IMR-90 (cell line): ENCODE measurements around the gene CLEC1A. TPM values are rescaled to one million over a fixed set of nuclear protein-coding genes. Genes with fewer than 3 reads are reported as not detected.

Experiments used
- ATAC-seq: fragments of 200-7000 bp; cut with Tn5 transposase; 2 replicates; pipeline ENCODE4 v1.9.1; 2020; ENCODE audit warnings: low read depth, mild to moderate bottlenecking, moderate library complexity
- BruUV-seq: library from RNA; stranded (reverse); fragments of 400-500 nt; replicated peaks from 2 replicates; lab custom pipeline; 2021; lab: Mats Ljungman, UMichigan
- CTCF ChIA-PET: fragments of 300-600 bp; formaldehyde crosslinking; extraction: SDS; loops from one replicate; lab custom pipeline; 2021; ENCODE audit warnings: antibody characterized with exemption; lab: Yijun Ruan, JAX
- POLR2A ChIA-PET: fragments of 300-600 bp; sonication (Branson Sonifier 250); formaldehyde crosslinking; loops from one replicate; lab custom pipeline; 2022; ENCODE audit warnings: antibody characterized with exemption; ENCODE audit not compliant: unreplicated experiment; lab: Charles Lee
- DNase-seq: peaks from one replicate; pipeline ENCODE4 v3.0.0; 2013
- H2AFZ ChIP-seq: replicated peaks from 2 replicates; pipeline ENCODE3; 2013; ENCODE audit warnings: low read length, mild to moderate bottlenecking; ENCODE audit not compliant: poor library complexity
- H2AK5ac ChIP-seq: 2 replicates; pipeline ENCODE4 v1.6.1; 2013; ENCODE audit warnings: low read depth, low read length, inconsistent platforms
- H2AK9ac ChIP-seq: replicated peaks from 2 replicates; pipeline ENCODE3; 2013; ENCODE audit warnings: mild to moderate bottlenecking, low read depth, low read length, moderate library complexity; ENCODE audit not compliant: poor library complexity
- H2BK120ac ChIP-seq: 2 replicates; pipeline ENCODE4 v1.6.1; 2013; ENCODE audit warnings: low read depth, low read length, inconsistent platforms
- H2BK15ac ChIP-seq: 3 replicates; pipeline ENCODE4 v1.6.1; 2013; ENCODE audit warnings: low read depth, low read length, inconsistent platforms
- H2BK20ac ChIP-seq: 2 replicates; pipeline ENCODE4 v1.6.1; 2013; ENCODE audit warnings: low read depth, mild to moderate bottlenecking, inconsistent platforms, low read length, moderate library complexity
- H2BK5ac ChIP-seq: 2 replicates; pipeline ENCODE4 v1.6.1; 2013; ENCODE audit warnings: mild to moderate bottlenecking, low read depth, low read length, inconsistent platforms; ENCODE audit not compliant: poor library complexity, severe bottlenecking
- H3K14ac ChIP-seq: replicated peaks from 2 replicates; pipeline ENCODE4 v1.6.1; 2013; ENCODE audit warnings: low read depth, low read length, inconsistent platforms
- H3K18ac ChIP-seq: 2 replicates; pipeline ENCODE4 v1.6.1; 2013; ENCODE audit warnings: low read depth, low read length, control low read depth
- H3K23ac ChIP-seq: 2 replicates; pipeline ENCODE4 v1.6.1; 2013; ENCODE audit warnings: low read depth, low read length, inconsistent platforms
- H3K27ac ChIP-seq: 2 replicates; pipeline ENCODE4 v1.5.1; 2013; ENCODE audit warnings: mild to moderate bottlenecking, control low read depth, low read length; ENCODE audit not compliant: insufficient read depth
- H3K27me3 ChIP-seq: 2 replicates; pipeline ENCODE4 v1.6.1; 2013; ENCODE audit warnings: low read length; ENCODE audit not compliant: control insufficient read depth, insufficient read depth
- H3K36me3 ChIP-seq: 2 replicates; pipeline ENCODE4 v1.6.1; 2013; ENCODE audit warnings: low read length, mixed read lengths; ENCODE audit not compliant: control insufficient read depth, insufficient read depth
- H3K4ac ChIP-seq: 2 replicates; pipeline ENCODE4 v1.6.1; 2013; ENCODE audit warnings: low read depth, low read length, inconsistent platforms
- H3K4me1 ChIP-seq: 2 replicates; pipeline ENCODE4 v1.6.1; 2013; ENCODE audit warnings: low read length, mixed read lengths; ENCODE audit not compliant: control insufficient read depth, insufficient read depth
- H3K4me2 ChIP-seq: 2 replicates; pipeline ENCODE4 v1.6.1; 2013; ENCODE audit warnings: low read depth, mild to moderate bottlenecking, control low read depth, low read length, moderate library complexity
- H3K4me3 ChIP-seq: 2 replicates; pipeline ENCODE4 v1.5.1; 2013; ENCODE audit warnings: low read depth, mild to moderate bottlenecking, control low read depth, low read length, moderate library complexity; ENCODE audit not compliant: insufficient read depth
- H3K56ac ChIP-seq: 2 replicates; pipeline ENCODE4 v1.6.1; 2013; ENCODE audit warnings: low read length, inconsistent platforms; ENCODE audit not compliant: insufficient read depth; ENCODE audit errors: extremely low read depth
- H3K79me1 ChIP-seq, 2 experiments: 2 replicates each; pipeline ENCODE4 v1.6.1; 2013; ENCODE audit warnings: low read length in 2 of 2, inconsistent platforms in 1 of 2, low read depth in 1 of 2
- H3K9ac ChIP-seq: 2 replicates; pipeline ENCODE4 v1.6.1; 2013; ENCODE audit warnings: low read depth, low read length, control low read depth
- H3K9me1 ChIP-seq: 2 replicates; pipeline ENCODE4 v1.6.1; 2013; ENCODE audit warnings: low read length, inconsistent platforms; ENCODE audit not compliant: insufficient read depth
- H3K9me3 ChIP-seq: 2 replicates; pipeline ENCODE4 v1.6.1; 2013; ENCODE audit warnings: low read length; ENCODE audit not compliant: control insufficient read depth, insufficient read depth
- H4K20me1 ChIP-seq: 2 replicates; pipeline ENCODE4 v1.6.1; 2013; ENCODE audit warnings: low read length, inconsistent platforms; ENCODE audit not compliant: insufficient read depth
- H4K5ac ChIP-seq: 2 replicates; pipeline ENCODE4 v1.6.1; 2013; ENCODE audit warnings: mild to moderate bottlenecking, low read depth, low read length, control low read depth
- H4K8ac ChIP-seq, 2 experiments: 2 replicates each; pipeline ENCODE4 v1.6.1; 2013; ENCODE audit warnings: low read depth in 2 of 2, low read length in 2 of 2, control low read depth in 1 of 2, inconsistent platforms in 1 of 2
- H4K91ac ChIP-seq: 2 replicates; pipeline ENCODE4 v1.6.1; 2013; ENCODE audit warnings: low read depth, low read length, inconsistent platforms; ENCODE audit not compliant: insufficient read depth
- BHLHE40 ChIP-seq: fragments of 150-350 bp; IDR thresholded peaks from 2 replicates; pipeline ENCODE4 v1.6.1; 2016; ENCODE audit warnings: mild to moderate bottlenecking, low read depth, low read length
- CEBPB ChIP-seq: IDR thresholded peaks from 2 replicates; pipeline ENCODE4 v1.6.1; 2012; ENCODE audit warnings: low read depth, low read length, improper control_type of control experiment
- CHD1 ChIP-seq: IDR thresholded peaks from 2 replicates; pipeline ENCODE4 v1.6.1; 2012; ENCODE audit warnings: low read depth, low read length, improper control_type of control experiment
- FOS ChIP-seq: fragments of 150-350 bp; IDR thresholded peaks from 2 replicates; pipeline ENCODE4 v1.6.1; 2016; ENCODE audit warnings: low read depth, low read length
- MAFK ChIP-seq: IDR thresholded peaks from 2 replicates; pipeline ENCODE4 v1.6.1; 2012; ENCODE audit warnings: low read depth, low read length, improper control_type of control experiment
- MAZ ChIP-seq: IDR thresholded peaks from 2 replicates; pipeline ENCODE4 v1.6.1; 2012; ENCODE audit warnings: low read depth, mild to moderate bottlenecking, low read length, improper control_type of control experiment, moderate library complexity, borderline replicate concordance
- MXI1 ChIP-seq: IDR thresholded peaks from 2 replicates; pipeline ENCODE4 v1.6.1; 2012; ENCODE audit warnings: low read depth, mild to moderate bottlenecking, low read length, moderate library complexity, borderline replicate concordance
- NFE2L2 ChIP-seq: fragments of 150-350 bp; IDR thresholded peaks from 2 replicates; pipeline ENCODE4 v1.6.1; 2016; ENCODE audit warnings: low read depth, mild to moderate bottlenecking, low read length
- POLR2A ChIP-seq: IDR thresholded peaks from 2 replicates; pipeline ENCODE4 v1.6.1; 2012; ENCODE audit warnings: mild to moderate bottlenecking, low read depth, low read length
- RAD21 ChIP-seq: IDR thresholded peaks from 2 replicates; pipeline ENCODE4 v1.6.1; 2012; ENCODE audit warnings: low read length, improper control_type of control experiment
- RCOR1 ChIP-seq: IDR thresholded peaks from 2 replicates; pipeline ENCODE4 v1.6.1; 2012; ENCODE audit warnings: mild to moderate bottlenecking, low read length, improper control_type of control experiment; ENCODE audit not compliant: insufficient replicate concordance
- RFX5 ChIP-seq: IDR thresholded peaks from 2 replicates; pipeline ENCODE4 v1.8.0; 2012; ENCODE audit warnings: low read depth, mild to moderate bottlenecking, low read length, moderate library complexity
- SMC3 ChIP-seq: fragments of 150-350 bp; IDR thresholded peaks from 2 replicates; pipeline ENCODE4 v1.6.1; 2016; ENCODE audit warnings: low read depth, mild to moderate bottlenecking, antibody characterized with exemption, low read length, moderate library complexity
- WGBS, 2 experiments: methylation state at CpG; one replicate each; pipeline versions ENCODE4 v1.1.5 to v1.1.7; 2013; ENCODE audit warnings: missing lambda C conversion rate in 2 of 2; ENCODE audit not compliant: insufficient read length in 1 of 2; ENCODE audit errors: extremely low coverage in 2 of 2; 5-methylcytosine and 5-hydroxymethylcytosine counted together
- dilution Hi-C: fragments of 300-500 bp; cut with HindIII; formaldehyde crosslinking; loops from one replicate; pipeline ENCODE4 v1.14.3; 2018; ENCODE audit warnings: low sequenced_read_pairs; ENCODE audit not compliant: unreplicated experiment
- in situ Hi-C: fragments of 300-500 bp; cut with MboI; formaldehyde crosslinking; loops from 3 replicates; pipeline ENCODE4 v1.14.3; 2019; ENCODE audit warnings: low sequenced_read_pairs, inconsistent platforms, mixed read lengths
- intact Hi-C: fragments of 100-400 bp; cut with micrococcal nuclease; formaldehyde crosslinking; loops from 2 replicates; pipeline ENCODE4 v1.10.0; 2022
- polyA plus RNA-seq, 3 experiments: library from polyadenylated mRNA; depleted of rRNA; stranded (reverse); fragments of >200 nt; gene quantifications; 2 replicates each; pipeline ENCODE4 v1.2.3, GENCODE V29; 2012; ENCODE audit warnings: low replicate concordance in 1 of 3
- total RNA-seq: library from RNA; depleted of rRNA; stranded (reverse); fragments of >200 nt; gene quantifications from 2 replicates; pipeline ENCODE4 v1.2.3, GENCODE V29; 2012
- TF ChIP-seq, protein P1 (sequence below): conservative IDR thresholded peaks from 2 replicates; pipeline ENCODE4 v1.5.1; 2012; ENCODE audit warnings: mild to moderate bottlenecking, low read depth, low read length, improper control_type of control experiment
- TF ChIP-seq, protein P2 (sequence below): fragments of 150-350 bp; IDR thresholded peaks from 2 replicates; pipeline ENCODE4 v1.6.1; 2016; ENCODE audit warnings: low read depth, mild to moderate bottlenecking, low read length, moderate library complexity, borderline replicate concordance
- TF ChIP-seq, protein P3 (sequence below): fragments of 150-350 bp; IDR thresholded peaks from 2 replicates; pipeline ENCODE4 v1.6.1; 2017; ENCODE audit warnings: mild to moderate bottlenecking, antibody characterized with exemption, low read length, low read depth

Gene CLEC1A
- total and polyA plus RNA-seq, 2 of the 4 experiments (the other 2 are of a cell fraction): not detected

DNA sequence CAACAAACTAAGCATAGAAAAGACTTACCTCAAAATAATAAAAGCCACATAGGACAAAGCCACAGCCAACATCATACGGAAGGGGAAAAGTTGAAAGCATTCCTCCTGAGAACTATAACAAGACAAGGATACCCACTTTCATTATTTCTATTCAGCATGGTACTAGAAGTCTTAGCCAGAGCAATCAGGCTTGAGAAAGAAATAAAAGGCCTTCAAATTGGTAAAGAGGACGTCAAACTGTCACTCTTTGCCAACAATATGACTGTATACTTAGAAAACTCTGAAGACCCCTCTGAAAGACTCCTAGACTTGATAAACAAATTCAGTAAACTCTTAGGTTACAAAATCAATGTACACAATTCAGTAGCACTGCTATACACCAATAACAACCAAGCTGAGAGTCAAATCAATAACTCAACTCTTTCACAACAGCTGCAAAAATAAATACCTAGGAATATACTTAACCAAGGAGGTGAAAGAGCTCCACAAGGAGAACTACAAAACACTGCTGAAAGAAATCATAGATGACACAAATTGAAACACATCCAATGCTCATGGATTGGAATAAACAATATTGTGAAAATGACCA, 11.6 kb upstream of the CLEC1A start:
- no peak overlapping the region for H2BK20ac ChIP-seq
- no peak overlapping the region for H2BK120ac ChIP-seq
- no peak overlapping the region for H4K91ac ChIP-seq
- H3K27ac ChIP-seq: no peak overlapping the region
- H3K4me1 ChIP-seq: no peaks in the 10 kb centered on the region
- TF ChIP-seq MAZ: no peak
- no peak for TF ChIP-seq MXI1
- TF ChIP-seq NFE2L2: no peak
- TF ChIP-seq, protein P1, sequence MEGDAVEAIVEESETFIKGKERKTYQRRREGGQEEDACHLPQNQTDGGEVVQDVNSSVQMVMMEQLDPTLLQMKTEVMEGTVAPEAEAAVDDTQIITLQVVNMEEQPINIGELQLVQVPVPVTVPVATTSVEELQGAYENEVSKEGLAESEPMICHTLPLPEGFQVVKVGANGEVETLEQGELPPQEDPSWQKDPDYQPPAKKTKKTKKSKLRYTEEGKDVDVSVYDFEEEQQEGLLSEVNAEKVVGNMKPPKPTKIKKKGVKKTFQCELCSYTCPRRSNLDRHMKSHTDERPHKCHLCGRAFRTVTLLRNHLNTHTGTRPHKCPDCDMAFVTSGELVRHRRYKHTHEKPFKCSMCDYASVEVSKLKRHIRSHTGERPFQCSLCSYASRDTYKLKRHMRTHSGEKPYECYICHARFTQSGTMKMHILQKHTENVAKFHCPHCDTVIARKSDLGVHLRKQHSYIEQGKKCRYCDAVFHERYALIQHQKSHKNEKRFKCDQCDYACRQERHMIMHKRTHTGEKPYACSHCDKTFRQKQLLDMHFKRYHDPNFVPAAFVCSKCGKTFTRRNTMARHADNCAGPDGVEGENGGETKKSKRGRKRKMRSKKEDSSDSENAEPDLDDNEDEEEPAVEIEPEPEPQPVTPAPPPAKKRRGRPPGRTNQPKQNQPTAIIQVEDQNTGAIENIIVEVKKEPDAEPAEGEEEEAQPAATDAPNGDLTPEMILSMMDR: no peak
- TF ChIP-seq BHLHE40: no peak
- TF ChIP-seq RCOR1: no peak
- TF ChIP-seq CHD1: no peak
- TF ChIP-seq CEBPB: no peak
- no peak for TF ChIP-seq MAFK
- TF ChIP-seq SMC3: no peak
- TF ChIP-seq, protein P2, sequence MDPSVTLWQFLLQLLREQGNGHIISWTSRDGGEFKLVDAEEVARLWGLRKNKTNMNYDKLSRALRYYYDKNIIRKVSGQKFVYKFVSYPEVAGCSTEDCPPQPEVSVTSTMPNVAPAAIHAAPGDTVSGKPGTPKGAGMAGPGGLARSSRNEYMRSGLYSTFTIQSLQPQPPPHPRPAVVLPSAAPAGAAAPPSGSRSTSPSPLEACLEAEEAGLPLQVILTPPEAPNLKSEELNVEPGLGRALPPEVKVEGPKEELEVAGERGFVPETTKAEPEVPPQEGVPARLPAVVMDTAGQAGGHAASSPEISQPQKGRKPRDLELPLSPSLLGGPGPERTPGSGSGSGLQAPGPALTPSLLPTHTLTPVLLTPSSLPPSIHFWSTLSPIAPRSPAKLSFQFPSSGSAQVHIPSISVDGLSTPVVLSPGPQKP: no peak
- TF ChIP-seq FOS: no peak
- TF ChIP-seq, protein P3, sequence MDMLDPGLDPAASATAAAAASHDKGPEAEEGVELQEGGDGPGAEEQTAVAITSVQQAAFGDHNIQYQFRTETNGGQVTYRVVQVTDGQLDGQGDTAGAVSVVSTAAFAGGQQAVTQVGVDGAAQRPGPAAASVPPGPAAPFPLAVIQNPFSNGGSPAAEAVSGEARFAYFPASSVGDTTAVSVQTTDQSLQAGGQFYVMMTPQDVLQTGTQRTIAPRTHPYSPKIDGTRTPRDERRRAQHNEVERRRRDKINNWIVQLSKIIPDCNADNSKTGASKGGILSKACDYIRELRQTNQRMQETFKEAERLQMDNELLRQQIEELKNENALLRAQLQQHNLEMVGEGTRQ: no peak
- TF ChIP-seq RAD21: no peak
- no peak for TF ChIP-seq POLR2A
- no peak for TF ChIP-seq RFX5
- H3K56ac ChIP-seq: no peak overlapping the region
- no CpG with 5 or more reads among the region's 2 CpGs for WGBS, 2 experiments
- H2BK15ac ChIP-seq: no peak overlapping the region
- no peak overlapping the region for H2AK5ac ChIP-seq
- ATAC-seq: no peak
- H3K14ac ChIP-seq: no peak overlapping the region
- no peak overlapping the region for H2AK9ac ChIP-seq
- H2AFZ ChIP-seq: no peak overlapping the region
- no peaks in the 10 kb centered on the region for H3K36me3 ChIP-seq
- ChIA-PET CTCF (no interaction called here), POLR2A (interaction anchor here (0.6 kb wide), 1 partner anchor 20 kb away, joined by 4 read pairs; no protein-coding TSS in a partner anchor)
- H3K4ac ChIP-seq: no peak overlapping the region
- no peaks in the 10 kb centered on the region for H3K9me1 ChIP-seq
- in situ Hi-C loops: no loop called here
- H4K5ac ChIP-seq: no peak overlapping the region
- H3K27me3 ChIP-seq: no peaks in the 10 kb centered on the region
- no peaks in the 10 kb centered on the region for H4K20me1 ChIP-seq
- H2BK5ac ChIP-seq: no peak overlapping the region
- dilution Hi-C loops: no loop called here
- H4K8ac ChIP-seq: no peak overlapping the region
- H3K4me2 ChIP-seq: no peak overlapping the region
- BruUV-seq: no TSS peak
- H3K9me3 ChIP-seq: peaks cover 3% of the 10 kb centered on the region
- no peak overlapping the region for H3K9ac ChIP-seq
- H3K79me1 ChIP-seq: no peaks in the 10 kb centered on the region
- H3K4me3 ChIP-seq: no peak overlapping the region
- no peak for DNase-seq
- intact Hi-C loops: no loop called here
- H3K18ac ChIP-seq: no peak overlapping the region
- no peak overlapping the region for H3K23ac ChIP-seq
